ENCODE data around the gene GOLGA6L6.
"Not testable (repeated sequence)": the region's sequence is repeated elsewhere in the genome, so short reads cannot be mapped to it uniquely, and the experiment has no call there.

GRCh38 chr15:20502839-20503238, 38.8 kb downstream of the GOLGA6L6 start:
- TF ChIP-seq, protein P1, sequence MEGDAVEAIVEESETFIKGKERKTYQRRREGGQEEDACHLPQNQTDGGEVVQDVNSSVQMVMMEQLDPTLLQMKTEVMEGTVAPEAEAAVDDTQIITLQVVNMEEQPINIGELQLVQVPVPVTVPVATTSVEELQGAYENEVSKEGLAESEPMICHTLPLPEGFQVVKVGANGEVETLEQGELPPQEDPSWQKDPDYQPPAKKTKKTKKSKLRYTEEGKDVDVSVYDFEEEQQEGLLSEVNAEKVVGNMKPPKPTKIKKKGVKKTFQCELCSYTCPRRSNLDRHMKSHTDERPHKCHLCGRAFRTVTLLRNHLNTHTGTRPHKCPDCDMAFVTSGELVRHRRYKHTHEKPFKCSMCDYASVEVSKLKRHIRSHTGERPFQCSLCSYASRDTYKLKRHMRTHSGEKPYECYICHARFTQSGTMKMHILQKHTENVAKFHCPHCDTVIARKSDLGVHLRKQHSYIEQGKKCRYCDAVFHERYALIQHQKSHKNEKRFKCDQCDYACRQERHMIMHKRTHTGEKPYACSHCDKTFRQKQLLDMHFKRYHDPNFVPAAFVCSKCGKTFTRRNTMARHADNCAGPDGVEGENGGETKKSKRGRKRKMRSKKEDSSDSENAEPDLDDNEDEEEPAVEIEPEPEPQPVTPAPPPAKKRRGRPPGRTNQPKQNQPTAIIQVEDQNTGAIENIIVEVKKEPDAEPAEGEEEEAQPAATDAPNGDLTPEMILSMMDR (IDR thresholded peaks at IDR 0.05), result not testable (repeated sequence)
- TF ChIP-seq POLR2A (IDR thresholded peaks at IDR 0.05), result not testable (repeated sequence)
